Adipocyte (in vitro differentiated cells): ENCODE results near the gene HOXB5.

ENCODE experiments used
- DNase-seq: peaks from one replicate; pipeline ENCODE4 v3.0.0-alpha.2; 2015; ENCODE audit warnings: low read depth
- H3K27me3 ChIP-seq: replicated peaks from 2 replicates; pipeline ENCODE4 v1.7.0; 2013; ENCODE audit warnings: mild to moderate bottlenecking, low read length, moderate library complexity; ENCODE audit not compliant: control insufficient read depth, insufficient read depth
- H3K36me3 ChIP-seq: 2 replicates; pipeline ENCODE4 v1.7.0; 2013; ENCODE audit warnings: low read length, mild to moderate bottlenecking, moderate library complexity; ENCODE audit not compliant: control insufficient read depth, insufficient read depth, severe bottlenecking
- H3K4me1 ChIP-seq: 2 replicates; pipeline ENCODE4 v1.7.0; 2013; ENCODE audit warnings: mild to moderate bottlenecking, low read length, moderate library complexity; ENCODE audit not compliant: control insufficient read depth, insufficient read depth
- H3K4me3 ChIP-seq: 2 replicates; pipeline ENCODE4 v1.7.0; 2013; ENCODE audit warnings: mild to moderate bottlenecking, low read length, moderate library complexity
- H3K9ac ChIP-seq: 2 replicates; pipeline ENCODE4 v1.7.0; 2013; ENCODE audit warnings: mild to moderate bottlenecking, low read length, moderate library complexity
- H3K9me3 ChIP-seq: 2 replicates; pipeline ENCODE4 v1.7.0; 2013; ENCODE audit warnings: mild to moderate bottlenecking, low read length, moderate library complexity; ENCODE audit not compliant: control insufficient read depth

HOXB5 gene

DNA sequence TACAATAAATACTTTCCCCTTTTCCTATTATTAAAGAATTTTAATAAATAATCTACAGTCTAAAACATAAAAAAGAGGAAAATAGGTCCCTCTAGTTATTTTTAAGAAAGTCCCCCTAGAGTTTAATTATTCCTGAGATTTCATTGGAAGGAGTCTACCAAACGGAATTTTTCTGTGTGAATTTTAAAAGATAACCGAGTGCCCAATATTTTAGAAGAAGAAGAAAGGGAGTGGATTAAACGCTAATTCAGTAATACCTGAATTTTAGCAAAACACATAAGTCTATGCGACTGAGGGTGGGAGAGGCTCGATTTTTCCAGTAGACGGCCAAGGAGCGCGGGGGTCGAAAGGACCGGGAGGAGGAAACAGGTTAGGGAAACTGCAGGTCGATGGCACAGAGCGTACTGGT, 50.9 kb downstream of the HOXB5 start:
- Histone ChIP-seq H3K4me3 (peak overlapping the region; percentile 95), H3K36me3 (peaks cover 4% of the 10 kb centered on the region), H3K9ac (peak overlapping the region; percentile 99), H3K4me1 (peaks cover 40% of the 10 kb centered on the region), H3K27me3 (no peaks in the 10 kb centered on the region), H3K9me3 (no peaks in the 10 kb centered on the region)
- DNase-seq: no peak

DNA sequence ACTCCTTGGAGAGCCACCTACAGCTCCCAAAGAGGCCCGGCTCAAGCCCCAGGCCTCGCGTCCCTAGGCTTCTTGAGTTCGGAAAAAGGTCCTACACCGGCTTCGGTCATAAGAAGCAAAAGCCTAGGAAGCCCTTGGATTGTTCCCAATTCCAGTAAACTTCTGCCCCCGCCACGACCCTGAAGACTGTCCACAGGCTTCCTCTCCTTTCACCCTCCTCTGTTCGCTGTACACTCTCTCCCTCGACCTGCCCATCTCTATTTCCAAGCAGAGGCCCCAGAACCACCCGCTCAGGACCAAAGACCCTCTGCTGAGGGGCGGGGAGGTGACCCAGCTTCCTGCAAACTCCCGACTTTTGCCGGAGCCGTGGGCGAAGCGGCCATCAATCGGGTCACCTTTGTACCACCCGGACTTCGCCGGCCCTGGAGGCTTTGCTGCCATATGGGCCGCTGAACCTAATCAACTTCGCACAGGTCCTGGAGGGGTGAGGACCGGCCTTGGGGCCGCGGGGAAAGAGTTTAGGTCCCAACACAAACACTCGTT, 51.4 kb downstream of the HOXB5 start:
- peak overlapping the region; percentile 99 for H3K9ac ChIP-seq
- peak overlapping the region; percentile 95 for H3K4me3 ChIP-seq
- no peaks in the 10 kb centered on the region for H3K27me3 ChIP-seq
- H3K9me3 ChIP-seq: no peaks in the 10 kb centered on the region
- peaks cover 4% of the 10 kb centered on the region for H3K36me3 ChIP-seq
- H3K4me1 ChIP-seq: peaks cover 36% of the 10 kb centered on the region
- no peak for DNase-seq

DNA sequence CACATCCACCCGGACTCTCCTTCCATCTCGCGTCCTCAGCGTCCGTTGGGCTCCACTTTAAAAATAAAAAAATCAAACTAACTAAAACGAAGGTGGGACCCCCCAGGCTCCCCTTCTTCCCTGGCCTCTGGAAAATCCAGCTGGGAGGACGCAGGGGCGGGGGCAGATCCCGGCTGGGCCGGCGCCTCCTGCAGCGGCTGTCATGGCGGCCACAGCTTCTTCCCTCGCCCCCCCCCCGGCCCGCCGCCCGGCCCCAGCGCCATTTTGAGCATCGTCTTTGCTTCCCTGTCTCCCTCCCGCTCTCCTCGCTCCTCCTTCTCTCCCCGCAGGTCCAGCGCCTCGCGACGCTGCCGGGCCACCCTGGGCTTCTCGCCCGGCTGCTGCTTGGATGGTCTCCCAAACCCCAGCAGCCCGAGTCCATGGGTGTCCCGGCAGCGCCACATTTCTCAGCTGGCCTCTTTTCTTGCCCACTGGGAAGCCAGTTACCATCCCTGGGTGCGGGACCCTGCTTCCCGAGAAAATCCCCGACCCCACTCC, 51.9 kb downstream of the HOXB5 start:
- Histone ChIP-seq H3K9ac (peak overlapping the region; percentile 99), H3K4me1 (peaks cover 31% of the 10 kb centered on the region), H3K9me3 (no peaks in the 10 kb centered on the region), H3K27me3 (no peaks in the 10 kb centered on the region), H3K36me3 (peaks cover 4% of the 10 kb centered on the region), H3K4me3 (peak overlapping the region; percentile 95)
- DNase-seq: no peak
